AG09309 (cell line): Measurements from ENCODE around the gene TSC22D4.

Experiments
- DNase-seq: peaks from one replicate; pipeline ENCODE4 v3.0.0-alpha.2; 2010; ENCODE audit warnings: low read depth
- H3K4me3 ChIP-seq: 2 replicates; pipeline ENCODE4 v1.5.1; 2011; ENCODE audit warnings: mild to moderate bottlenecking, low read depth, low read length, moderate library complexity; ENCODE audit not compliant: control insufficient read depth
- CTCF ChIP-seq: IDR thresholded peaks from 2 replicates; pipeline ENCODE4 v1.5.1; 2011; ENCODE audit warnings: mild to moderate bottlenecking, low read depth, low read length, inconsistent platforms; ENCODE audit not compliant: insufficient read depth, control insufficient read depth; ENCODE audit errors: missing control alignments

Gene TSC22D4

GRCh38 chr7:100428199-100428966 lies 50.6 kb downstream of the TSC22D4 start, which contains the start of gene ZCWPW1:
TSS of gene ZCWPW1 (minus strand) at chr7:100428703. CDS start at chr7:100420649, 8,054 bp downstream.
- peak within 1 kb of the TSS; percentile 80 for H3K4me3 ChIP-seq
- no peak for TF ChIP-seq CTCF
- peak; percentile 92 for DNase-seq

- peak overlapping the region; percentile 80 for H3K4me3 ChIP-seq
- DNase-seq, result no peak
Observed at GRCh38 chr7:100427762-100428198, 51.2 kb downstream of the TSC22D4 start.

GRCh38 chr7:100426516-100426915 lies 52.5 kb downstream of the TSC22D4 start:
- H3K4me3 ChIP-seq, result no peak overlapping the region
- TF ChIP-seq CTCF, result no peak
- no peak for DNase-seq

More at GRCh38 chr7:100427762-100428198, 51.2 kb downstream of the TSC22D4 start:
- TF ChIP-seq CTCF, result no peak

- no peak for DNase-seq
- no peak overlapping the region for H3K4me3 ChIP-seq
- no peak for TF ChIP-seq CTCF
Observed at GRCh38 chr7:100425347-100425746, 53.7 kb downstream of the TSC22D4 start.

- H3K4me3 ChIP-seq, result no peak overlapping the region
- no peak for DNase-seq
- TF ChIP-seq CTCF, result no peak
Observed at GRCh38 chr7:100423315-100423714, 55.7 kb downstream of the TSC22D4 start.

GRCh38 chr7:100419660-100420226 lies 59.3 kb downstream of the TSC22D4 start:
- H3K4me3 ChIP-seq, result no peak overlapping the region
- TF ChIP-seq CTCF, result no peak
- DNase-seq, result no peak
